Stomach (tissue), 9 donors: Measurements from ENCODE around the gene GSDMA. TPM values are rescaled to one million over a fixed set of nuclear protein-coding genes. Genes with fewer than 3 reads are reported as not detected.

Experiments
- DNase-seq, 2 donors: peaks; one replicate each; pipeline versions ENCODE4 v3.0.0 to v3.0.0-alpha.2; 2013 to 2019
- H3K27ac ChIP-seq, 5 donors: fragments of 200-600 bp in 4 of 5; sonication (generic) in 4 of 5; one replicate each; pipeline ENCODE4 v1.5.1; 2013 to 2019; ENCODE audit warnings: mild to moderate bottlenecking in 1 of 5, moderate library complexity in 1 of 5
- H3K27me3 ChIP-seq, 3 donors: fragments of 200-600 bp; sonication (generic); one replicate each; pipeline ENCODE4 v1.5.1; 2017 to 2019; ENCODE audit warnings: mixed run types in 1 of 3
- H3K36me3 ChIP-seq, 4 donors: fragments of 200-600 bp; sonication (generic); 1 replicate in 3 of 4; 2 replicates in 1 of 4; pipeline ENCODE4 v1.5.1; 2016 to 2019
- H3K4me1 ChIP-seq, 4 donors: fragments of 200-600 bp; sonication (generic); one replicate each; pipeline ENCODE4 v1.5.1; 2016 to 2019
- H3K4me3 ChIP-seq, 4 donors: fragments of 200-600 bp; sonication (generic) in 3 of 4; one replicate each; pipeline ENCODE4 v1.5.1; 2016 to 2019; ENCODE audit warnings: mild to moderate bottlenecking in 1 of 4
- H3K9me3 ChIP-seq, 4 donors: fragments of 200-600 bp; sonication (generic); one replicate each; pipeline ENCODE4 v1.5.1; 2016 to 2019
- CTCF ChIP-seq, 7 experiments: fragments of 450-650 bp in 4 of 7; fragments of 200-600 bp in 3 of 7; sonication (generic) in 3 of 7; IDR thresholded peaks; one replicate each; pipeline ENCODE4 v1.5.1; 2016 to 2019; ENCODE audit warnings: antibody characterized with exemption in 7 of 7, control low read depth in 2 of 7, mild to moderate bottlenecking in 1 of 7
- EP300 ChIP-seq: sonication (generic); formaldehyde crosslinking; IDR thresholded peaks from one replicate; pipeline ENCODE4 v1.6.1; 2017; ENCODE audit warnings: antibody characterized with exemption
- POLR2A ChIP-seq, 4 donors: fragments of 450-650 bp; IDR thresholded peaks; one replicate each; pipeline ENCODE4 v1.6.1; 2016; ENCODE audit warnings: antibody characterized with exemption in 4 of 4, control low read depth in 2 of 4, mild to moderate bottlenecking in 1 of 4, moderate library complexity in 1 of 4
- POLR2AphosphoS5 ChIP-seq, 3 donors: sonication (generic); formaldehyde crosslinking; IDR thresholded peaks; one replicate each; pipeline ENCODE4 v1.6.1; 2016; ENCODE audit warnings: antibody characterized with exemption in 3 of 3
- WGBS, 5 donors: extraction: QIAGEN DNeasy Blood & Tissue Kit in 3 of 5; methylation state at CpG; one replicate each; pipeline versions ENCODE4 v1.1.5 to v1.1.7; 2013 to 2018; 5-methylcytosine and 5-hydroxymethylcytosine counted together
- intact Hi-C: fragments of 100-400 bp; cut with DNase I; formaldehyde crosslinking; loops from one replicate; pipeline ENCODE4 v1.15.1; 2023; ENCODE audit warnings: low total_unique reads
- polyA plus RNA-seq, 3 donors: library from polyadenylated mRNA; stranded (reverse); fragments of 200-250 nt; gene quantifications; one replicate each; pipeline ENCODE4 v1.2.3, GENCODE V29; 2013
- total RNA-seq, 5 donors: library from RNA; depleted of rRNA; stranded (reverse); fragments of >200 nt; gene quantifications; one replicate each; pipeline versions ENCODE4 v1.1.0 to v1.2.3, GENCODE V29; 2014 to 2016
- donor health status: healthy with polysubstance abuse.
- donor health status: Bipolar disorder and iron deficiency.
- donor health status: healthy.

The GSDMA gene
- total and polyA plus RNA-seq, 8 donors = 0.08 to 0.92 TPM; not detected in 6

- peaks cover 0 to 60% (median 0%) of the 10 kb centered on the region in 3 donors for H3K27me3 ChIP-seq
- no peak for DNase-seq
- H3K9me3 ChIP-seq = no peaks in the 10 kb centered on the region
- H3K4me1 ChIP-seq = peaks cover 0 to 8% (median 0%) of the 10 kb centered on the region in 4 donors
- intact Hi-C loops = no loop called here
- no peaks in the 10 kb centered on the region for H3K36me3 ChIP-seq
- no peak overlapping the region for H3K4me3 ChIP-seq
- no peak overlapping the region for H3K27ac ChIP-seq
- TF ChIP-seq EP300 = no peak
- no peak for TF ChIP-seq POLR2AphosphoS5 (IDR thresholded peaks at IDR 0.05)
- TF ChIP-seq POLR2A (IDR thresholded peaks at IDR 0.05) = no peak
- no peak for TF ChIP-seq CTCF (IDR thresholded peaks at IDR 0.05)
- 35 to 63% (median 47%) methylated on average over 3 of the region's 3 CpGs for WGBS, 5 donors
Measured at GRCh38 chr17:39972271-39972670, 9.5 kb downstream of the GSDMA start.

- intact Hi-C loops = no loop called here
- no peaks in the 10 kb centered on the region for H3K4me1 ChIP-seq
- TF ChIP-seq POLR2AphosphoS5 (IDR thresholded peaks at IDR 0.05) (no peak), CTCF (IDR thresholded peaks at IDR 0.05) (no peak), POLR2A (IDR thresholded peaks at IDR 0.05) (no peak), EP300 (no peak)
- no peak for DNase-seq
- H3K36me3 ChIP-seq = no peaks in the 10 kb centered on the region
- H3K27me3 ChIP-seq = peaks cover 0 to 70% (median 0%) of the 10 kb centered on the region in 3 donors
- no peaks in the 10 kb centered on the region for H3K9me3 ChIP-seq
- WGBS, 5 donors = 90 to 94% (median 93%) methylated on average over 2 of the region's 2 CpGs
- H3K4me3 ChIP-seq = no peak overlapping the region
- H3K27ac ChIP-seq = no peak overlapping the region
Measured at GRCh38 chr17:39973496-39973895, 10.7 kb downstream of the GSDMA start.

DNA sequence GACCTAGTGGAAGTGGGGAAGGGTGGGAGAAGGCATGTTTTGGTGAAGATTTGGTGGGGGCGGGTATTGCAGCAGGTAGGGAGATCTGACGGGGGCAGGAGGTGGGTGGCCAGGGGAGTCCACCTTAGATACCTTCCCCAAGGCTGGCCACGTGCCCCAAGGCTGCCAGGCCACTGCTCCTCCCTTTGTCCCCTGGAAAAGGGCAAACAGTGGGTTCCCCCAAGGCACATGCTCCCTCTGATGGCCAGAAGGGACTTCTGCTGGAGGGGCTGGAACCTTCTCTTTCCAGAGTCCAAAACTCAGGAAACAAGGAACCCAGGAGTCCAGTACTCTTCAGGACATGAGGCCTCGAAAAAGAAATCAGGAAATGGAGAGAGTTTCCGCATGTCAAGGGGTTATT, 11.6 kb downstream of the GSDMA start:
- Histone ChIP-seq H3K27me3 (peaks cover 0 to 74% (median 0%) of the 10 kb centered on the region in 3 donors), H3K4me3 (no peak overlapping the region), H3K36me3 (no peaks in the 10 kb centered on the region), H3K27ac (no peak overlapping the region), H3K9me3 (no peaks in the 10 kb centered on the region), H3K4me1 (peaks cover 0 to 4% (median 1%) of the 10 kb centered on the region in 4 donors)
- TF ChIP-seq POLR2A (IDR thresholded peaks at IDR 0.05) (no peak), EP300 (no peak), POLR2AphosphoS5 (IDR thresholded peaks at IDR 0.05) (no peak), CTCF (IDR thresholded peaks at IDR 0.05) (no peak)
- 71 to 86% (median 75%) methylated on average over 5 of the region's 5 CpGs for WGBS, 5 donors
- intact Hi-C loops = no loop called here
- DNase-seq = no peak

DNA sequence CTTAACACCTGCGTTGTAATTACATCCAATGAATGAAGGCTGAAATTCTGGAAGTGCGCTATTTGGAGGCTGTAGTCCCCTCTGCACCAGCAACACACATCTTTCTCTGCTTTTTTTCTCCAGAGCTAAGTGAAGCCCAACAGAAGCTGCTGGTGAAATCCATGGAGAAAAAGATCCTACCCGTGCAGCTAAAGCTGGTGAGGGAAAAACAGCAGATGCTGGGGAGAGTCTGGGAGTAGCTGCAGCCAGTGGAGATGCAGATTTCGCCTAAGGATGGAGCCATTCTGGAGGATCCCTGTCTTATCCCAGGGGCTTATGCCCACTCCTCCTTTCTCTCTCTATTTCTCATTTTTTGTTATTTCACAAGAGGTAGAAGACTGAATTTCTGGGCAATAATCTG, 13.0 kb downstream of the GSDMA start:
- no peak for TF ChIP-seq EP300
- 66 to 77% (median 70%) methylated on average over 4 of the region's 4 CpGs for WGBS, 5 donors
- intact Hi-C loops = no loop called here

GRCh38 chr17:39979016-39979670, 16.3 kb downstream of the GSDMA start:
- peaks cover 0 to 7% (median 4%) of the 10 kb centered on the region in 4 donors for H3K36me3 ChIP-seq
- 69 to 85% (median 82%) methylated on average over 5 of the region's 5 CpGs for WGBS, 5 donors
- no peaks in the 10 kb centered on the region for H3K9me3 ChIP-seq
- TF ChIP-seq EP300 (no peak), POLR2A (IDR thresholded peaks at IDR 0.05) (no peak), CTCF (IDR thresholded peaks at IDR 0.05) (no peak), POLR2AphosphoS5 (IDR thresholded peaks at IDR 0.05) (no peak)
- no peak overlapping the region for H3K4me3 ChIP-seq
- H3K4me1 ChIP-seq = peaks cover 8 to 37% (median 31%) of the 10 kb centered on the region in 4 donors
- DNase-seq = peak in 1 of 2 donors; percentile 36
- intact Hi-C loops = no loop called here
- H3K27ac ChIP-seq = peak overlapping the region in 1 of 5 donors; percentile 93
- peaks cover 0 to 40% (median 0%) of the 10 kb centered on the region in 3 donors for H3K27me3 ChIP-seq

More for the DNA sequence above, 13.0 kb downstream of the GSDMA start:
- Histone ChIP-seq H3K9me3 (no peaks in the 10 kb centered on the region), H3K27me3 (peaks cover 0 to 64% (median 0%) of the 10 kb centered on the region in 3 donors), H3K4me3 (no peak overlapping the region), H3K4me1 (peaks cover 0 to 11% (median 7%) of the 10 kb centered on the region in 4 donors), H3K36me3 (no peaks in the 10 kb centered on the region), H3K27ac (no peak overlapping the region)
- DNase-seq = no peak
